BJ (cell line): ENCODE data around the gene KLHL2. TPM values are rescaled to one million over a fixed set of nuclear protein-coding genes. Genes with fewer than 3 reads are reported as not detected.

Source experiments
- CTCF ChIA-PET: fragments of 350-600 bp; formaldehyde crosslinking; extraction: SDS; loops from one replicate; lab custom pipeline; 2021; ENCODE audit warnings: antibody characterized with exemption, inconsistent platforms; lab: Yijun Ruan, JAX
- POLR2A ChIA-PET: fragments of 300-600 bp; sonication (Branson Sonifier 250); formaldehyde crosslinking; extraction: SDS; loops from one replicate; lab custom pipeline; 2021; ENCODE audit warnings: antibody characterized with exemption; lab: Charles Lee
- DNase-seq: peaks from one replicate; pipeline ENCODE4 v3.0.0-alpha.2; 2011; ENCODE audit warnings: low read depth
- H3K27me3 ChIP-seq: 2 replicates; pipeline ENCODE4 v1.6.0; 2011; ENCODE audit warnings: low read length; ENCODE audit not compliant: control insufficient read depth, insufficient read depth
- H3K36me3 ChIP-seq: 2 replicates; pipeline ENCODE4 v1.5.1; 2011; ENCODE audit warnings: low read length; ENCODE audit not compliant: control insufficient read depth, insufficient read depth
- H3K4me3 ChIP-seq: 2 replicates; pipeline ENCODE4 v1.5.1; 2011; ENCODE audit warnings: low read depth, mild to moderate bottlenecking, control low read depth, low read length
- polyA plus RNA-seq: library from polyadenylated mRNA; depleted of rRNA; stranded (reverse); fragments of >200 nt; gene quantifications from 2 replicates; pipeline ENCODE4 v1.2.3, GENCODE V29; 2011
- TF ChIP-seq, protein P1 (sequence below): IDR thresholded peaks from 2 replicates; pipeline ENCODE4 v1.5.1; 2011; ENCODE audit warnings: low read depth, mild to moderate bottlenecking, control low read depth, inconsistent platforms, low read length, moderate library complexity; ENCODE audit not compliant: insufficient read depth

Gene KLHL2
- polyA plus RNA-seq, 1 experiment, result 6.8 TPM

DNA sequence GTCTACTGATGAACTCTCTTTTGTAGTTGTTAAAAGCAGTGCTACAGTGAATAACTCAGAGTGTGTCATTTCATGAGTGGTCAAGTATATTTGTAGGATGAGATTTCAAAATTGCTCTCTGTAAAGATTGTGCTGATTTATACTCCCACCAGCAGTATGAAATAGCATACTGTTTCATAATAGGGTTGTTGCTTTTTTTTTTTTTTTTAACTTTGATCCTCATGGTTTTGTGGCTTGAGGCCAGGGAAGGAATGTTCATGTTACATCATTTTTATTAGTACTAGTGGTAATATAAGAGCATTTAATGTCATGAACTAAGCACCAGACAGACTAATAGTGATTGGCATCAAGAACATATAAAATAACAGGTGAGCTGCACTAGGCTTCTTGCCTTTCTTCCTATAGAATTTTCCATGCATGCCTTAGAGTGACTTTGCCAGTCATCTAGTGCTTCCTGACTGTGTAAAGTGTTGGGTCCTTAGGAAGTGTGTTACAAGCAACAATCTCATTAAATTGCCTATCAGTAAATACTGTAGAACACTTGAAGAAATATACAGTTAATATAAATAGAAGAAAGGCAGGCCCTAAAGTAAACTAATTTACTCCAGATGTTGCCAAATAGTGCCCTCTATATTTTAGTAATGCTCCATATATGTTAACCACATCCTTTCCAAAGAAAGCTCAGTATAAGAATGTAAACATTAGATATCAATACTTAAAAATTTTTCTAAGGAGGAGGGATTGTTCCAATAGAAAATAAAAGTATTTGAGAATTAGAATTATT, 81.5 kb downstream of the KLHL2 start:
- TF ChIP-seq, protein P1, sequence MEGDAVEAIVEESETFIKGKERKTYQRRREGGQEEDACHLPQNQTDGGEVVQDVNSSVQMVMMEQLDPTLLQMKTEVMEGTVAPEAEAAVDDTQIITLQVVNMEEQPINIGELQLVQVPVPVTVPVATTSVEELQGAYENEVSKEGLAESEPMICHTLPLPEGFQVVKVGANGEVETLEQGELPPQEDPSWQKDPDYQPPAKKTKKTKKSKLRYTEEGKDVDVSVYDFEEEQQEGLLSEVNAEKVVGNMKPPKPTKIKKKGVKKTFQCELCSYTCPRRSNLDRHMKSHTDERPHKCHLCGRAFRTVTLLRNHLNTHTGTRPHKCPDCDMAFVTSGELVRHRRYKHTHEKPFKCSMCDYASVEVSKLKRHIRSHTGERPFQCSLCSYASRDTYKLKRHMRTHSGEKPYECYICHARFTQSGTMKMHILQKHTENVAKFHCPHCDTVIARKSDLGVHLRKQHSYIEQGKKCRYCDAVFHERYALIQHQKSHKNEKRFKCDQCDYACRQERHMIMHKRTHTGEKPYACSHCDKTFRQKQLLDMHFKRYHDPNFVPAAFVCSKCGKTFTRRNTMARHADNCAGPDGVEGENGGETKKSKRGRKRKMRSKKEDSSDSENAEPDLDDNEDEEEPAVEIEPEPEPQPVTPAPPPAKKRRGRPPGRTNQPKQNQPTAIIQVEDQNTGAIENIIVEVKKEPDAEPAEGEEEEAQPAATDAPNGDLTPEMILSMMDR, result no peak
- no peaks in the 10 kb centered on the region for H3K27me3 ChIP-seq
- ChIA-PET CTCF (no interaction called here), POLR2A (no interaction called here)
- H3K4me3 ChIP-seq, result no peak overlapping the region
- peak; percentile 55 for DNase-seq
- no peaks in the 10 kb centered on the region for H3K36me3 ChIP-seq

DNA sequence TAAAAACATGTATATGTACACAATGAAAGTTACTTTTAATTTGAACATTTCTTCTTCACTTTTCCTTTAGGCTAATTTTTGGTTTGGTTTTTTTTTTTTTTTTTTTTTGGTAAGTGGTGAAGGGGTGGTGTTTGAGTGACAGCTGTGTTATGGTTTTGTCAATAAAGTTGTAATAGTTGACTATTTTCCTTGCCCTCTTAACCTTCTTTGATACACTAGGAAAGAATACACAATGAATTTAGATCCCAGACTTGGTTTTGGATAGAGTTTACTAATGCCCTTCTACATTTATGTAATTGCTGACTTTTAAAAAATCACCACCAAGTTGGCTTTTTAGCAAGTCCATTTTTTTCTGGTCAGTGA, 82.0 kb downstream of the KLHL2 start:
- no peak for DNase-seq
- POLR2A ChIA-PET, result no interaction called here
- Histone ChIP-seq H3K36me3 (no peaks in the 10 kb centered on the region), H3K4me3 (no peak overlapping the region), H3K27me3 (no peaks in the 10 kb centered on the region)
- TF ChIP-seq, protein P1, result no peak
- CTCF ChIA-PET, result interaction anchor here (0.6 kb wide), 1 partner anchor 167 kb away, joined by 3 read pairs; no protein-coding TSS in a partner anchor

DNA sequence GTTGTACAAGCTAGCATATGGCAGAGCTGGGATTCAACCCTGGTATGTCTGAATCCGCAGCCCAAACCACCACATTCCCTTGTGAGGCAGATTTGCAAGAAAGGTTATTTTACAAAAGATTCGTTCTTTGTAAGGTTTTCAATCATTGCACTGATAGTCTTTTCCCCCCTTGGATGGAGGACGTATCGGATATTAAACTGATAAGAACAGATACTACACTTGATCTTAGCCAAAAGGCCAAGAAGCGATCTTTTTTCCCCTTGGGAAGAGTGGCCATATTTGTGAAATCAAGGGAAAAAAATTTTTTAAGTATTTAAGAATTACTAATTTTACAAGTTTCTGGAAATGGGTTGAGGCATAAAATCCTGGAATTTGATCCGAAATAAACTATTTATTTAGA, 85.7 kb downstream of the KLHL2 start:
- DNase-seq, result no peak
- ChIA-PET CTCF (no interaction called here), POLR2A (no interaction called here)
- no peaks in the 10 kb centered on the region for H3K27me3 ChIP-seq
- TF ChIP-seq, protein P1, result no peak
- H3K4me3 ChIP-seq, result no peak overlapping the region
- no peaks in the 10 kb centered on the region for H3K36me3 ChIP-seq

DNA sequence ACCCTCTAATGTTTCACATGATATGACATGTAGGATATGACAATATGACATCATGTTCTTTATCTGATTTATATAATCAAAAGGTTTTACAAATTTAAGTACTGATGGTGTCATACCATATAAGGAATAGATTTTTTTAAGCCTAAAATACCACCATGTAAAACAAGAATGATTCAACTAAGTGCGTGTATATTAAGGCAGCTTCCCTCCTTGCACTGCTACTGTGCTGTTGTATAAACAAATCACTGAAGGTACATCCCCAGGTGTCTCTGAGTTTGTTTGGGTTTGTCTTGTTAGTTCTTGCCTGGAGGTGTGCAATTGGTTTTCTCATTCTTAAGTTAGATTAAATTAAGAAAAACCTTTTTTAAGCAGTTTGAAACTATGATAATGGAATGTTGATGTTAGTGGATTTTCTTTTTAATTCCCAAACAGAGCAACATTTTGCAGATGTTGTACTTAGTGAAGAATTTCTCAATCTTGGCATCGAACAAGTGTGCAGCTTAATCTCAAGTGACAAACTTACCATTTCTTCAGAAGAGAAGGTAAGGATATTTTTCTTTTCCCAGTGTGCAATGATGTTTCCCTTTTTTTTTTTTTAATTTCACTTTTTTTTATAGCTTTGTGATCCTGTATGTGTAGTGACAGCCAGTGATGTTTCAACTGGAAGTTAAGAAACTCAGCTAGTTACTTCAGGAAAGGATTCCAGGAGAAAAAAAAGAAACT, 86.7 kb downstream of the KLHL2 start:
- DNase-seq, result no peak
- CTCF ChIA-PET, result no interaction called here
- TF ChIP-seq, protein P1, result no peak
- POLR2A ChIA-PET, result no interaction called here
- Histone ChIP-seq H3K4me3 (no peak overlapping the region), H3K27me3 (no peaks in the 10 kb centered on the region), H3K36me3 (no peaks in the 10 kb centered on the region)

DNA sequence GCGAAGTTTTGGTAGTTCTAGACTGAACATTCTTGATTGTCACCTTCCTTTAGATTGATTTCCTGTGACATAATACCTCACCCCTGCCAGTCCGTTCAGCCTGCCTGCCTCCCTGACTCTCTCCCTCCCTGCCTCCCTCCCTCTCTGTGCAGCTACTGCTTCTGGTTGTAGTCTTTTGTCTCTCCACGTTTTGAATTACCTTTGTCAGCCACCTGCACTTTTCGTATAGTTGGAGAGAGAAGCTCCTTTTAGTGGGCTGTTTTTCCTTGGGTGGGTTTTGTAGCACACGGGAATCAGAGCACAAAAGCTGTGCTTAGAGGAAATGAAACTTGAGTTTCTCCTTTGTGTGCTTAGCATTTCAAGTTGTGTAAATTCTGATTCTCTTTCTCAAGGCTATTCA, 87.5 kb downstream of the KLHL2 start:
- CTCF ChIA-PET, result no interaction called here

More for the DNA sequence above, 87.5 kb downstream of the KLHL2 start:
- DNase-seq, result no peak
- H3K36me3 ChIP-seq, result no peaks in the 10 kb centered on the region
- H3K27me3 ChIP-seq, result no peaks in the 10 kb centered on the region
- TF ChIP-seq, protein P1, result no peak
- no peak overlapping the region for H3K4me3 ChIP-seq
- POLR2A ChIA-PET, result no interaction called here
